Measurements from ENCODE around the gene NCK1.

DNA sequence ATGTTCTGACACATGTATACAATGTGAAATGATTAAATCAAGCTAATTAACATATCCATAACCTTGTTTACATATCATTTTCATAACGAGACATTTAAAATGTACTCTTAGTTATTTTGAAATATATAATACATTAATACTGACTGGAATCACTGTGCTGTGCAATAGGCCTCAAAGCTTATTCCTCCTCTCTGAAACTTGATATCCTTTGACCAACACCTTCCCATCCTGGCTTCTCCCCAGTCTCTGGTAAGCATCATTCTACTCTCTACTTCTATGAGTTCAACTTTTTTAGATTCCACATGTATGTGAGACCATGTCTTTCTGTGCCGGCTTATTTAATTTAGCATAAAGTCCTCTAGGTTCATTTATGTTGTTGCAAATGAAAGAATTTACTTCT lies 48.7 kb downstream of the NCK1 start:
- TF ChIP-seq, protein P1, sequence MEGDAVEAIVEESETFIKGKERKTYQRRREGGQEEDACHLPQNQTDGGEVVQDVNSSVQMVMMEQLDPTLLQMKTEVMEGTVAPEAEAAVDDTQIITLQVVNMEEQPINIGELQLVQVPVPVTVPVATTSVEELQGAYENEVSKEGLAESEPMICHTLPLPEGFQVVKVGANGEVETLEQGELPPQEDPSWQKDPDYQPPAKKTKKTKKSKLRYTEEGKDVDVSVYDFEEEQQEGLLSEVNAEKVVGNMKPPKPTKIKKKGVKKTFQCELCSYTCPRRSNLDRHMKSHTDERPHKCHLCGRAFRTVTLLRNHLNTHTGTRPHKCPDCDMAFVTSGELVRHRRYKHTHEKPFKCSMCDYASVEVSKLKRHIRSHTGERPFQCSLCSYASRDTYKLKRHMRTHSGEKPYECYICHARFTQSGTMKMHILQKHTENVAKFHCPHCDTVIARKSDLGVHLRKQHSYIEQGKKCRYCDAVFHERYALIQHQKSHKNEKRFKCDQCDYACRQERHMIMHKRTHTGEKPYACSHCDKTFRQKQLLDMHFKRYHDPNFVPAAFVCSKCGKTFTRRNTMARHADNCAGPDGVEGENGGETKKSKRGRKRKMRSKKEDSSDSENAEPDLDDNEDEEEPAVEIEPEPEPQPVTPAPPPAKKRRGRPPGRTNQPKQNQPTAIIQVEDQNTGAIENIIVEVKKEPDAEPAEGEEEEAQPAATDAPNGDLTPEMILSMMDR (IDR thresholded peaks at IDR 0.05; ENCODE audit: low read depth, low read length), result no peak
- no peak for TF ChIP-seq EZH2phosphoT487 (IDR thresholded peaks at IDR 0.05; ENCODE audit: low read depth)
